Activated CD8-positive, alpha-beta memory T cell treated with anti-CD3 and anti-CD28 coated beads, Interleukin-2, amount 50 U/mL, for 24 hours (primary cell): Measurements from ENCODE around the gene TXNL1.
"Not testable (repeated sequence)": the region's sequence is repeated elsewhere in the genome, so short reads cannot be mapped to it uniquely, and the experiment has no call there.

Source experiments
- DNase-seq: peaks from one replicate; pipeline ENCODE4 v3.0.0-alpha.2; 2020; ENCODE audit errors: extremely low read depth

Gene TXNL1

DNA sequence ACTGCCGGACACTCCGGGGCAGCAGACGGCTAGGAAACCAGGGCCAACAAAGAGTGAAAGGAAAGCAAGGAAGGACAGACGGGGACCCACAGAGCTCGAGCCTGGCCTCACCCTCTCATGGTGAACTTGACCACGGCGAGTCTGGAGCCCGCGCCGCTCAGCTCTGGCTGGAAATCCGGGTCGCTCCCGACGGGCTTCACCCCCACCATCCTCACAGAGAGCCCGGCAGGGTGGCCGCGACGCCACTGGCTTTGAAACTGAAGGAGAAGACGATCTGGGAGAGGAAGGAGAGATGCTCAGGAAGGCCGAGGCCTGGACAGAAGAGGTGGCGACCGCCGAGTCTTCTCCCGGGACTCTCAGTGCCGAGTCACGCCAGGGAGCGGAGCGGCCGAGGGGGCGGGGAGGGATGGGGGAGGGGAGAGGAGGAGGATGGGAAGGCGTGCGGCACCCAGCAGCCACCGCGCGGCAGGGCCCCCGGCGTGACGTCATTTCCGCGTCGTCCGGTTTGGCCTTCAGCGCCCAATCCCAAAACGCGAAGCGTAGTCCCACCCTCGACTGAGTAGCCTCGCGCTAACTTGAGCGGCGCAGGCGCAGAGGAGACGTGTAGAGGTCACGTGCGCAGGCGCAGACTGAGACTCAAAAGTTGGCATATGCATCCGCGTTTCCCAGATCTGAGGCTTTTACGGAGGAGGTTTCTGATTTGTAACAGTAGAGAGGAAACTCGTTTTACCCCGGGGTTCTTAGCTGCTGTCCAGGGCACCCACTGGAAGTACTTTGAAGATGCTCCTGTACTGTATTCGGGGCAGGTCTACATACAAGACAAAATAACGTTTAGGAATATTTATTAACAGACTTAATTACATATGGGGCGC is at the start of gene TXNL1:
Gene TXNL1, minus strand, starts transcription at position 361 of the 872 bp plus-strand sequence. Its CDS starts 152 bp downstream, at position 209.
- peak; percentile 99 for DNase-seq

DNA sequence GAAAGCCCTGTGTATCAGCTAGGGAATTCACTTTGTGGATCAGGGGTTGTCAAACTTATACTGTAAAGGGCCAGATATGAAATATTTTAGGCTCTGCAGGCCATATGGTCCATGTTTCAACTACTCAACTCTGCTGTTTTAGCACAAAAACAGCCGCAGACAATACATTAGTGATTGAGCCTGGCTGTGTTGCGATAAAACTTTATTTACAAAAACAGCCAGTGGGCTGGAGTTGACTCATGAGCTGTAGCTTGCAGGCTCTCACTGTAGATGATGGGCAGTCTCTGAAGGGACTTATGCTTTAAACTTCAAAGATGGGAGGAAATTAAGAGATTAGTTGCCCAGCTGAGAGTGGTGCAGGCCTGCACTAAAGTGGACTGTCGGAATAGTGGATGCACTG is 45.9 kb upstream of the TXNL1 start:
- no peak for DNase-seq

- DNase-seq, result no peak
These were observed 40.6 kb upstream of the TXNL1 start for GRCh38 chr18:56678836-56679565.

- no peak for DNase-seq
These were observed 38.2 kb upstream of the TXNL1 start for GRCh38 chr18:56676639-56677038.

GRCh38 chr18:56672981-56673380 is 34.6 kb upstream of the TXNL1 start:
- DNase-seq, result no peak

DNA sequence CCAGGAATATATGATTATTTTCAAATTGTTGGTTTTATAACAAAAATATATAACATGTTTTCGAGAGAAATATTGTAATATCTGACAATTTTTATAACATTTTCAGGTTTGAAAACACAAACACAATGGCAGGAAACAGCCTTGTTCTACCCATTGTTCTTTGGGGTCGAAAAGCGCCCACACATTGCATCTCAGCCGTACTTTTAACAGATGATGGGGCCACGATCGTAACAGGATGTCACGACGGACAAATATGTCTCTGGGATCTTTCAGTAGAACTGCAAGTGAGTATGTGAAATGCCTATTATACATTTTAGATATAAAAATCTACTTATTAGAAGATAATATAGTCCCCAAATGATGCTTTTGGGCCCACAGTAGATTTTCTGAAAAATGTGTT is 34.0 kb upstream of the TXNL1 start:
- DNase-seq, result no peak

- DNase-seq, result no peak
These were observed 24.5 kb upstream of the TXNL1 start for GRCh38 chr18:56662902-56663301.

- no peak for DNase-seq
These were observed 24.1 kb upstream of the TXNL1 start for GRCh38 chr18:56662502-56662901.

DNA sequence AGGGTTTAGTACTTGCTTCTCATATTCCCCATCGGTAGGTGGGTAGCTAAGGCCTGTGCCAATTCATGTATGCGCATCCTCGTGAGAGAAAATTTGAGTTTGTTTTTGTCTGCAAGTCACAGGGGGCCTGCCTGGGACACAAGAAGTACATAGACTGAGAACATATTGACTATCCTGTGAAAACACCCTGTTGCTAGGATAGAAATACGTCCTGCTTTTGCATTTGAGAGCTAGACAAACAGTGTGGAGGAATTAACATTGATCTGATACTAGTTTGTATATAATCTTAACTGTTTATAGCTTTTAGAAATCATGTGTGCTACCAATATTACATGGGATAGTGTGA is 23.6 kb upstream of the TXNL1 start:
- no peak for DNase-seq

- DNase-seq, result no peak
These were observed 23.1 kb upstream of the TXNL1 start for GRCh38 chr18:56661360-56662062.

DNA sequence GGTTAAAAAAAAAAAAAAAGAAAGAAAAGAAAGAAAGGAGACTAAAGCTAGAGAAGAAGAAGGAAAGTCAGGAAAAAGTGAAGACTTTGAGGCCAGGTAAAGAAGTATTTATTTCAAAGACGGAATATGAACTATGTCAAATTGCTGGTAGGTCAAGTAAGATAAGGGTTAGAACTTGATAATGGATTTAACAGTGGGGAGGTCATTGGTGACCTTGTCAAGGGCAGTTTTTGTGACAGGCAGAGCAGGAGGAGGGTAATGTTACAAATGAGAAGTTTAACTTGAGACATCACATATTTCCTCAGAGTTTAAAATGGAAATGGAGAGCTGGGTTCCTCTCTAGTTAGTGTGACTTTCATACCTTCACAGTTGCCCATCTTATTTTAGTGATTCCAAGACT is 22.3 kb upstream of the TXNL1 start:
- no peak for DNase-seq

DNA sequence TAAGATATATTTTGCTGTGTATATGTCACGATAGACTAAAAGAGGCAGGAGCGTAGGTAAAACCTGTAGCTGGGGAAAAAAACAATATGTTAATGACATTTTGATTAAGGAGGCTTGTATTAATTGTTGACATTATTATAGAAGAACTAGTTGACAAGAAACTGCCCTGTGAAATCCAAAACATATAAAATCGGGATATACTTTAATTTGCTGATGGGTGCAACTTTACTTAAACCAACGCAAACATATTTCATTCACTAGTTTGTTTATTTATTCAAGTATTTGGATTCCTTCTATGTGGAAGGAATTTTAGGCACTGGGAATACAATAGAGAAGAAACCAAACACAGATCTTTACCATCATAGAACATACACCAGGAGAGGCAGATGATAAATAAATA is 20.7 kb upstream of the TXNL1 start:
- no peak for DNase-seq

GRCh38 chr18:56658261-56658660 is 19.9 kb upstream of the TXNL1 start:
- DNase-seq, result no peak

DNA sequence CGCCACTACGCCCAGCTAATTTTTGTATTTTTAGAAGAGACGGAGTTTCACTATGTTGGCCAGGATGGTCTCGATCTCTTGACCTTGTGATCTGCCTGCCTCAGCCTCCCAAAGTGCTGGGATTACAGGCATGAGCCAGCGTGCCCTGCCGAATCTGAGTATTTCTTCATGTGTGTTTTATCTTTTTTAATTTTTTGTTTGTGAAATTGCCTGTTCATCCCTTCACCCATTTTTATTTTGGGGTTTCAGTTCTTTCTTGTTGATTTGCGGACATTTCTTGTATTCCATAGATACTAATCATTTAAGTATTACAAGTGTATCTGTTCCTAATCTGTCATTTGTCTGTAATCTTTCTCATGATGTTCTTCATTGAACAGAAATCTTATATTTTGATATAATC is 15.9 kb upstream of the TXNL1 start:
- DNase-seq, result not testable (repeated sequence)

DNA sequence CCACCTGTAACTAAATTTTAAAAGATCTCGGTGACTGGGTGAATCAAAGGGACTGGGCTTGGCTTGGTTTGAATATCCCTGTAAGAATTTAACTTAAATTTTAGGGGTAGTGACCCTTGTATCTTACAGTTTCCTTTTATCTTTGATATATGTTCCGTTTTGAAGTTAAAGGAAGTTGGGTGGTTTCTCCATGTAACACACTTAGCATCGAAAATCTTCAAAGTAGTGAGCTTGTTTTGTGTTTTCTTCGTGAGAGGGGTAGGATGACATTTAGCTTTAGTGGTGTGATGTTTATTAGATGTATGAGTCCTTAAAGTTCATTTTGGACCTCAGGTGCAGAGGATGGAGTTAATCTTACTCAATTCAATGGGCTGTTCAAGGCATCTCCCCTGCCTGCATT is 14.4 kb upstream of the TXNL1 start:
- DNase-seq, result no peak

DNA sequence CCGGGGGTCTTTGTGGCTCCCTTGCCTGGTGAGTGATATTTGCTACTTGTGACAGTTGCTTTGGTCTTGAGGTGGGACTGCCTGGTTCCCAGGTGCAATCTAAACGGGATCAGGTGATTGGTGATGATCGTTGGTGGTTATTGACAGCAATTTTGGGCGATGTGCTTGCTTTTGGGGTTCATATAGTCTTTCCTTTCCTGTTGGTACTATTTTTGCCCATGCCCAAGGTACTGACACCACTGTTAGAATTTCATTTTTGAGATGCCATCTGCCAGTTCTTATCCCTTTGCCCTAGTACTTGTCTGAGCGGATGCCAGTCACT is 13.3 kb upstream of the TXNL1 start:
- DNase-seq, result no peak

- DNase-seq, result peak; percentile 96
These were observed 12.8 kb upstream of the TXNL1 start, which contains the start of gene WDR7 for GRCh38 chr18:56650944-56651770. WDR7 (plus strand) TSS chr18:56651359; CDS start chr18:56672516, 21,157 bp downstream.

GRCh38 chr18:56649996-56650395 is 11.6 kb upstream of the TXNL1 start:
- no peak for DNase-seq

DNA sequence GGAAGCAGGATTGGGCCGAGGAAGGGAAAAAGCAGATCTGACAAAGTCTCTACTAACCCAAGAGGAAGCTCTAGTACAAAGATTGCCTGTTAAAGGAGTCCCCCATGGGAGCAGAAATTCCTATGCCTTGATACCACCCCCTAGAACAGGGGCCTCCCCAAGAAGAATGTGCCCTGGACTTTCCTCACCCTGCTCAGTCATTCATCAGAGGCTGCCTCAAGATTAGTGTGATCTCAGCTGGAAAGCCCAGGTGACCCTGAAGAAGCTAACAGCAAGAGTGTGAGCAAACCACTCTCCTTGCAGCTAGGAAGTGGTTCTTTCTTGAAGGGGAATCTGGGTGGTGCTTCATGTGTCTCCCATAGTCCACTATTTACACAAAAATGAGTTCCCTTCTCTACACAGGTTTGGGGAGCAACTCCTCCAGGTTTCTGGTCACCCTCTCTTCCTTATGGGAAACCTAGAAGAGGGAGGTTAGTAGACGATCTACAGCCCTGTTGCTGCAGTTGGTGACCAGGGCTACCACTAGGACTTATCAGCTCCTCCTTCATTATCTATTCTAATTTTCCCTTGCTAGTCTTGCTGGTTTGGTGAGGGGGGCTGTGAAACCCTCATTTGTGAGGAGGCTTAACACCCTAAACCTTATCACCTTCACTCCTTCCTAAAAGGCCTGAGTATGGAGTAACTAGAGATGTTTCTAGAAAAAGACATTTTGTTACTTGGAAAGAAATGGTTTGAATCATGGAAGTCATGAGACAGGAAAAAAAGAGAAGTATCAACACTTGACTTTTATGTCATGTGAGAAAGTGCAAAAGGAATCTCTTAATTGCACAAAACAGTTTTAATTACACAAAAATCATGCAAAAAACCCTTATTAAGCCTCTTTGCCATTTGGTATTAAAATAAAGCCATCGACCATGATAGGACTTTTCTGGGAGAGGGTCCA is 9.8 kb upstream of the TXNL1 start:
- DNase-seq, result no peak

DNA sequence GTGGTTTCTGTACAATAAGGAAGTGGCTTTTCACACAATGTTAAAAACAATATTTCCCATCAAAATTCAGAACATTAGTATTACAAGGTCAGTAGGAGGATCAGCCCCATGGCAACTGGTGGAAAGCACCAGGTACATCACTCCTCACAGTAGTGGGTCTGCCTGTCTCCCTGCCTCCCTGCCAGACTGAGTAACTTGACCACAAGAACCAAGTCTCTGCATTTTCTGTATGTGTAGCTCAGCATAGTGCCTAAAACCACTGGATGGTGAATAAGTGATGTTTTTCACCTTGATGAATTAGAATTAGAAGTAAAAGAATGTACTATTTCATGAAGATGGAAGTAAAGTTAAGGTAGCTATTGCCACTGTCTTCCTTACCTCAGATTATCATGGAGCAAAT is 8.7 kb upstream of the TXNL1 start:
- no peak for DNase-seq
